Nephron progenitor cell (in vitro differentiated cells): ENCODE measurements around the gene SLIRP.
"Not testable (repeated sequence)": the region's sequence is repeated elsewhere in the genome, so short reads cannot be mapped to it uniquely, and the experiment has no call there.

Source experiments
- DNase-seq: peaks from one replicate; pipeline ENCODE4 v3.0.0; 2021
- H3K27ac Mint-ChIP-seq: 2 replicates; pipeline ENCODE4 v1.8.0; 2021; ENCODE audit warnings: mild to moderate bottlenecking, moderate library complexity, mixed read lengths
- H3K27me3 Mint-ChIP-seq: 2 replicates; pipeline ENCODE4 v1.8.0; 2021; ENCODE audit warnings: mild to moderate bottlenecking, low read depth, mixed read lengths; ENCODE audit not compliant: poor library complexity
- H3K36me3 Mint-ChIP-seq: 2 replicates; pipeline ENCODE4 v1.8.0; 2021; ENCODE audit warnings: low read depth, mixed read lengths
- H3K4me1 Mint-ChIP-seq: 2 replicates; pipeline ENCODE4 v1.8.0; 2021; ENCODE audit warnings: mixed read lengths
- H3K4me3 Mint-ChIP-seq: 2 replicates; pipeline ENCODE4 v1.8.0; 2021; ENCODE audit warnings: mild to moderate bottlenecking, moderate library complexity, mixed read lengths
- H3K9me3 Mint-ChIP-seq: 2 replicates; pipeline ENCODE4 v1.8.0; 2021; ENCODE audit warnings: mild to moderate bottlenecking, moderate library complexity, mixed read lengths
- CTCF ChIP-seq: fragments of 200-600 bp; sonication (generic); IDR thresholded peaks from 2 replicates; pipeline ENCODE4 v1.5.0; 2021; ENCODE audit warnings: antibody characterized with exemption

Gene SLIRP

DNA sequence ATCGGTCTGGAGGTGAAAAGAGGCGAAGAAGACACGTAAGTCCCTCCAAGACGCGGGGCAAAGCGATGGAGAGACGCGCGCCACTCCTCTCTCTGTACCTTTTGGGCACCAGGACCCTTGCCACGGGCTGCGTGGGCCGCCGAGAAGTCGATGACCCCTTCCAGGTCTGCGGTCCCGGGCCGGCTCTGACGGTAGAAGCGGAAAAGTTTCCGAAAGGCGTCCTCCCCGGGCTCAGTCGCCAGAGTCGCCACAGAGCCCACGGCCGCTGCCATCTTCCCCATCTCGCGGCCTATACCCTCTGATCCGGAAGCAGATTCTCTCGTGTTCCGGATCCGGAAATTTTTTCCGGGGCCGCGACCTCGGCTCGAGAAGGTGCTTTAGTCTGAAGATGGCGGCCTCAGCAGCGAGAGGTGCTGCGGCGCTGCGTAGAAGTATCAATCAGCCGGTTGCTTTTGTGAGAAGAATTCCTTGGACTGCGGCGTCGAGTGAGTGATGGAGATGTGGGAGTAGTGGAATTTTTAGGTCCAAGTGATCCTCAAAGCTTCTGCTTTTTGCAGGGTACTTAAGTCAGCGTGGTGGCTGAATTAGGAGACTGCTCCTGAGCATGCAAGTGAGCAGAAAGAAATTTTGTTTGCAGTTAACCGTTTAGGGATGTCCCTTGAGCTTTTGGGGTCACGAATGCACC lies at the start of gene SLIRP, which contains the start of gene ALKBH1:
TSS of gene SLIRP (plus strand) at position 380 of the 685 bp plus-strand sequence. CDS start at position 389, 9 bp downstream.
TSS of gene ALKBH1 (minus strand) at position 300 of the 685 bp plus-strand sequence. CDS start at position 281, 19 bp downstream.
- H3K27me3 Mint-ChIP-seq: no peaks in the 10 kb centered on the region
- peaks cover 36% of the 10 kb centered on the region for H3K4me1 Mint-ChIP-seq
- TF ChIP-seq CTCF: no peak
- H3K4me3 Mint-ChIP-seq: peak within 1 kb of the TSS; percentile 99
- peak within 1 kb of the TSS; percentile 94 for H3K27ac Mint-ChIP-seq
- no peaks in the 10 kb centered on the region for H3K9me3 Mint-ChIP-seq
- peaks cover 11% of the 10 kb centered on the region for H3K36me3 Mint-ChIP-seq
- peak; percentile 85 for DNase-seq

- no peak for DNase-seq
- Mint-ChIP-seq H3K9me3 (no peaks in the 10 kb centered on the region), H3K4me1 (peaks cover 41% of the 10 kb centered on the region), H3K4me3 (no peak overlapping the region), H3K36me3 (no peaks in the 10 kb centered on the region), H3K27me3 (peaks cover 4% of the 10 kb centered on the region), H3K27ac (peak overlapping the region; percentile 28)
- no peak for TF ChIP-seq CTCF
Measured at GRCh38 chr14:77659831-77660230, 48.1 kb upstream of the SLIRP start.

GRCh38 chr14:77660754-77661153 lies 47.1 kb upstream of the SLIRP start:
- peak overlapping the region; percentile 54 for H3K4me3 Mint-ChIP-seq
- H3K36me3 Mint-ChIP-seq: no peaks in the 10 kb centered on the region
- no peak for TF ChIP-seq CTCF
- H3K27me3 Mint-ChIP-seq: peaks cover 4% of the 10 kb centered on the region
- peak overlapping the region; percentile 90 for H3K27ac Mint-ChIP-seq
- H3K9me3 Mint-ChIP-seq: no peaks in the 10 kb centered on the region
- DNase-seq: no peak
- peaks cover 34% of the 10 kb centered on the region for H3K4me1 Mint-ChIP-seq

DNA sequence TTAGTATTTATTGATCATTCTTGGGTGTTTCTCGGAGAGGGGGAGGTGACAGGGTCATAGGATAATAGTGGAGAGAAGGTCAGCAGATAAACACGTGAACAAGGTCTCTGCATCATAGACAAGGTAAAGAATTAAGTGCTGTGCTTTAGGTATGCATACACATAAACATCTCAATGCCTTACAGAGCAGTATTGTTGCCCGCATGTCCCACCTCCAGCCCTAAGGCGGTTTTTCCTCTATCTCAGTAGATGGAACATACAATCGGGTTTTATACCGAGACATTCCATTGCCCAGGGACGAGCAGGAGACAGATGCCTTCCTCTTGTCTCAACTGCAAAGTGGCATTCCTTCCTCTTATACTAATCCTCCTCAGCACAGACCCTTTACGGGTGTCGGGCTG lies 46.3 kb upstream of the SLIRP start:
- H3K27ac Mint-ChIP-seq: peak overlapping the region; percentile 90
- not testable (repeated sequence) for H3K9me3 Mint-ChIP-seq, H3K4me3 Mint-ChIP-seq, H3K27me3 Mint-ChIP-seq, H3K36me3 Mint-ChIP-seq, DNase-seq
- H3K4me1 Mint-ChIP-seq: peaks cover 34% of the 10 kb centered on the region

- DNase-seq: no peak
- TF ChIP-seq CTCF: no peak
- Mint-ChIP-seq H3K4me3 (no peak overlapping the region), H3K27ac (peak overlapping the region; percentile 38), H3K9me3 (no peaks in the 10 kb centered on the region), H3K36me3 (no peaks in the 10 kb centered on the region), H3K4me1 (peaks cover 29% of the 10 kb centered on the region), H3K27me3 (peaks cover 4% of the 10 kb centered on the region)
Measured at GRCh38 chr14:77663293-77663692, 44.6 kb upstream of the SLIRP start.

DNA sequence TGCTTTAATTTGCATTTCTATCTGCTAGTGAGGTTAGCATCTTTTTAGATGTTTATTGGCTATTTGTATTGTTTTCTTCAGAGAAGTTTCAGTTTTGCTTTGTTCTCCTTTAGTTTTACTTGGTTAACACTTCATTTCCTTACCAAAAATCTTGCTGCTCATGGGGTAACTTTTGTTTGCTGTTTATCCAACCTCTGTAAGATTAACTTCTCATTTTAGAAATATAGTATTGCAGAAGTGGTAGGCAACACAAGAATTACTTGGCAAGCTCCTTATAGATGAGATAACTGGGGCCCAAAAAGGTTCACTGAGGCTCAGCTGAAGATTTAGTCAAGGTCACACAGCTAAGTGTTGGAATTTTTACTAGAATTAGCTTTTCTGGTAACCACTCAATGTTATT lies 40.6 kb upstream of the SLIRP start:
- H3K4me3 Mint-ChIP-seq: no peak overlapping the region

More for the DNA sequence above, 40.6 kb upstream of the SLIRP start:
- TF ChIP-seq CTCF: no peak
- no peaks in the 10 kb centered on the region for H3K27me3 Mint-ChIP-seq
- no peak for DNase-seq
- peaks cover 5% of the 10 kb centered on the region for H3K4me1 Mint-ChIP-seq
- no peaks in the 10 kb centered on the region for H3K9me3 Mint-ChIP-seq
- H3K36me3 Mint-ChIP-seq: no peaks in the 10 kb centered on the region
- no peak overlapping the region for H3K27ac Mint-ChIP-seq
